GM12892 (cell line): Measurements from ENCODE around the gene DELE1.

ENCODE experiments used
- POLR2AphosphoS5 ChIP-seq: IDR thresholded peaks from 2 replicates; pipeline ENCODE4 v1.6.1; 2011; ENCODE audit warnings: low read depth, low read length, control low read depth
- TAF1 ChIP-seq: IDR thresholded peaks from 2 replicates; pipeline ENCODE4 v1.6.1; 2011; ENCODE audit warnings: low read depth, mild to moderate bottlenecking, control low read depth, low read length, borderline replicate concordance

DNA sequence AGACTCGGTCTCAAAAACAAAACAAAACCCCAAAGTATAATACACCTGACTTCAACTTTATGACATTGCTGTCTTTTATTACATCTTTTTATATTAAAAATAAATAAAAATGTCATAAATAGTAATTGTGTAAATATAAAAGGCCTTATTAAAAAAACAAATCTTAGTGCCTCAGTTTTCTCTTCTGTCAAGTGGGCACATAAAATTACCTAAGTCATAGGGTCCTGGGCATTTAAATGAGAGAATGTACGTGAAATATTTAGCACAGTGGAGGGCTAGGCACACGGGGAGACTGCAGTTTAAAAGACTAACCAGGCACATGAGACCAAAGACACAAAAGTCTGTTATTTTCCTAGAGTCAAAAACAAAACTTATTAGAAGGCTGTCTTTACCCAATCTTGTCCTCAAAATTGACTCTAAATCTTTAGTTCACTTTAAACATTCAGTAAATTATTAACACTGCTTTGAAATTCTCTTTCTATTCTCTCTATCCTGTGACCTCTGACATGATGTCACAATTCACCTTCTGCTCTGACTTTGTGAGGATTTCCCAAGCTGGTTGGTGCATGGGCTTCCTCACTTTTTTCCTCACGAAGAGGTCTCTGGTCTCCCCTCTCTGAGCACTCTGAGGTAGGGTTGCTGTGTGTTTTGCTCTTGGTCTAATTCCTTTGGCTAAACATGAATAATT, 42.7 kb downstream of the DELE1 start:
- no peak for TF ChIP-seq TAF1
- TF ChIP-seq POLR2AphosphoS5, result no peak
